ENCODE data around the gene SPATA45.

- TF ChIP-seq, protein P1, sequence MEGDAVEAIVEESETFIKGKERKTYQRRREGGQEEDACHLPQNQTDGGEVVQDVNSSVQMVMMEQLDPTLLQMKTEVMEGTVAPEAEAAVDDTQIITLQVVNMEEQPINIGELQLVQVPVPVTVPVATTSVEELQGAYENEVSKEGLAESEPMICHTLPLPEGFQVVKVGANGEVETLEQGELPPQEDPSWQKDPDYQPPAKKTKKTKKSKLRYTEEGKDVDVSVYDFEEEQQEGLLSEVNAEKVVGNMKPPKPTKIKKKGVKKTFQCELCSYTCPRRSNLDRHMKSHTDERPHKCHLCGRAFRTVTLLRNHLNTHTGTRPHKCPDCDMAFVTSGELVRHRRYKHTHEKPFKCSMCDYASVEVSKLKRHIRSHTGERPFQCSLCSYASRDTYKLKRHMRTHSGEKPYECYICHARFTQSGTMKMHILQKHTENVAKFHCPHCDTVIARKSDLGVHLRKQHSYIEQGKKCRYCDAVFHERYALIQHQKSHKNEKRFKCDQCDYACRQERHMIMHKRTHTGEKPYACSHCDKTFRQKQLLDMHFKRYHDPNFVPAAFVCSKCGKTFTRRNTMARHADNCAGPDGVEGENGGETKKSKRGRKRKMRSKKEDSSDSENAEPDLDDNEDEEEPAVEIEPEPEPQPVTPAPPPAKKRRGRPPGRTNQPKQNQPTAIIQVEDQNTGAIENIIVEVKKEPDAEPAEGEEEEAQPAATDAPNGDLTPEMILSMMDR (conservative IDR thresholded peaks at IDR 0.05; ENCODE audit: low read length), result no peak
- no peak for TF ChIP-seq EZH2phosphoT487 (IDR thresholded peaks at IDR 0.05; ENCODE audit: borderline replicate concordance)
Observed at GRCh38 chr1:212797681-212798080, 49.8 kb downstream of the SPATA45 start.

Data from Loucy (cell line).